ENCODE measurements around the gene DRGX.

DRGX gene

GRCh38 chr10:49400365-49400764, 4.5 kb upstream of the DRGX start:
- no peak for TF ChIP-seq CTCF (IDR thresholded peaks at IDR 0.05; ENCODE audit: insufficient read depth, low read depth, low read length, missing control alignments)
- DNase-seq (ENCODE audit: low read depth): no peak
- no peak overlapping the region for H3K4me3 ChIP-seq (ENCODE audit: low read length)

GRCh38 chr10:49398986-49399385, 3.1 kb upstream of the DRGX start:
- DNase-seq (ENCODE audit: low read depth): no peak
- H3K4me3 ChIP-seq (ENCODE audit: low read length): no peak overlapping the region
- no peak for TF ChIP-seq CTCF (IDR thresholded peaks at IDR 0.05; ENCODE audit: insufficient read depth, low read depth, low read length, missing control alignments)

- H3K4me3 ChIP-seq (ENCODE audit: low read length): peak overlapping the region; percentile 18
- TF ChIP-seq CTCF (IDR thresholded peaks at IDR 0.05; ENCODE audit: insufficient read depth, low read depth, low read length, missing control alignments): no peak
- DNase-seq (ENCODE audit: low read depth): peak; percentile 73
Measured at GRCh38 chr10:49398000-49398861, 2.3 kb upstream of the DRGX start.

GRCh38 chr10:49397036-49397999, 1.4 kb upstream of the DRGX start:
- no peak for DNase-seq (ENCODE audit: low read depth)
- no peak for TF ChIP-seq CTCF (IDR thresholded peaks at IDR 0.05; ENCODE audit: insufficient read depth, low read depth, low read length, missing control alignments)
- H3K4me3 ChIP-seq (ENCODE audit: low read length): no peak overlapping the region

GRCh38 chr10:49396666-49396999, 744 bp upstream of the DRGX start:
- no peak overlapping the region for H3K4me3 ChIP-seq (ENCODE audit: low read length)
- no peak for TF ChIP-seq CTCF (IDR thresholded peaks at IDR 0.05; ENCODE audit: insufficient read depth, low read depth, low read length, missing control alignments)
- DNase-seq (ENCODE audit: low read depth): no peak

GRCh38 chr10:49394933-49395740, 752 bp downstream of the DRGX start:
- no peak for DNase-seq (ENCODE audit: low read depth)

More at GRCh38 chr10:49394933-49395740, 752 bp downstream of the DRGX start:
- TF ChIP-seq CTCF (IDR thresholded peaks at IDR 0.05; ENCODE audit: insufficient read depth, low read depth, low read length, missing control alignments): no peak
- H3K4me3 ChIP-seq (ENCODE audit: low read length): no peak overlapping the region

Data from epithelial cell of esophagus (primary cell).